ENCODE results near the gene SENP2. TPM values are rescaled to one million over a fixed set of nuclear protein-coding genes. Genes with fewer than 3 reads are reported as not detected.

SENP2 gene
- polyA plus RNA-seq, 1 experiment, result 9.9 TPM

DNA sequence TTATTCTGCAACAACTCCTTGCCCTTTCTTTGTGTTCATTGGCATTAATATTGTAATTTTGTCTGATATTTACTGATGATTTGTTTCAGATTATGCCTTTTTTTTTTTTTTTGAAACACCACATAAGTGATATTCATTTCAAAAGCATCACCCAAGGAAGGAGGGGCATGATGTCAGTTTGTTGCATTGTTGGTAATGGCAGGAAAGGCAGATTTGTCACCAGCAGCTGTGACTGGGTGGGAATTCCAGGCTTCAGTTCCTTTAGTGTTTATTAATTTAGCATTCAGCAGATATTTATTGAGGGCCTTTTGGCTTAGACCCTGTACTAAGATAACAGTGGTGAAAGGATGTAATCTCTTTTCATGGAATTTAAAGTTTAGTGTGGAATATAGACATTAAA is 19.5 kb downstream of the SENP2 start:
- POLR2A ChIA-PET, result no interaction called here
- CTCF ChIA-PET, result no interaction called here
- Histone ChIP-seq H3K36me3 (ENCODE audit: control insufficient read depth, insufficient read depth, low read length) (peaks cover 6% of the 10 kb centered on the region), H3K4me3 (ENCODE audit: low read depth, low read length) (no peak overlapping the region), H3K27me3 (ENCODE audit: control insufficient read depth, insufficient read depth, low read length) (no peaks in the 10 kb centered on the region)
- no peak for DNase-seq (ENCODE audit: low read depth)
- TF ChIP-seq CTCF (IDR thresholded peaks at IDR 0.05; ENCODE audit: insufficient read depth, low read depth, low read length), result no peak

DNA sequence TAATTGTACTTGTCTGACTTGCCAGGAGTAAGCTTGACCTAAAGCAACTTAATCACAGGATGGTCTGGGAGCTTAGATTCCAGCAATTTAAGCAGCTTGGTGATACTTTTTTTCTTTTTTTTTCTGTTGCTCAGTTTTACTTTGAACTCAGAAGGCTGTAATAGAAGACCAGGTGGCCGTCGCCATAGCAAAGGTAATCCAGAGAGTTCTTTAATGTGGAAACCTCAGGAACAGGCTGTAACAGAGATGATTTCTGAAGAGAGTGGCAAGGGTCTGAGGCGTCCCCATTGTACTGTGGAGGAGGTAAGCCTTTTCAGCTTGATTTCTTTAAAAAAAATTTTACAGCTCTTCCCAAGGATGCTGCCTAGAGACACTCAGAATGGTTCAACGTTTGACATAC is 20.1 kb downstream of the SENP2 start:
- no peak for TF ChIP-seq CTCF (IDR thresholded peaks at IDR 0.05; ENCODE audit: insufficient read depth, low read depth, low read length)
- Histone ChIP-seq H3K27me3 (ENCODE audit: control insufficient read depth, insufficient read depth, low read length) (no peaks in the 10 kb centered on the region), H3K36me3 (ENCODE audit: control insufficient read depth, insufficient read depth, low read length) (peaks cover 5% of the 10 kb centered on the region), H3K4me3 (ENCODE audit: low read depth, low read length) (no peak overlapping the region)
- CTCF ChIA-PET, result no interaction called here
- no peak for DNase-seq (ENCODE audit: low read depth)
- POLR2A ChIA-PET, result no interaction called here

GRCh38 chr3:185613016-185613415 is 26.9 kb downstream of the SENP2 start:
- Histone ChIP-seq H3K27me3 (ENCODE audit: control insufficient read depth, insufficient read depth, low read length) (no peaks in the 10 kb centered on the region), H3K36me3 (ENCODE audit: control insufficient read depth, insufficient read depth, low read length) (peaks cover 3% of the 10 kb centered on the region), H3K4me3 (ENCODE audit: low read depth, low read length) (no peak overlapping the region)
- CTCF ChIA-PET, result no interaction called here
- no peak for DNase-seq (ENCODE audit: low read depth)
- POLR2A ChIA-PET, result no interaction called here
- no peak for TF ChIP-seq CTCF (IDR thresholded peaks at IDR 0.05; ENCODE audit: insufficient read depth, low read depth, low read length)

DNA sequence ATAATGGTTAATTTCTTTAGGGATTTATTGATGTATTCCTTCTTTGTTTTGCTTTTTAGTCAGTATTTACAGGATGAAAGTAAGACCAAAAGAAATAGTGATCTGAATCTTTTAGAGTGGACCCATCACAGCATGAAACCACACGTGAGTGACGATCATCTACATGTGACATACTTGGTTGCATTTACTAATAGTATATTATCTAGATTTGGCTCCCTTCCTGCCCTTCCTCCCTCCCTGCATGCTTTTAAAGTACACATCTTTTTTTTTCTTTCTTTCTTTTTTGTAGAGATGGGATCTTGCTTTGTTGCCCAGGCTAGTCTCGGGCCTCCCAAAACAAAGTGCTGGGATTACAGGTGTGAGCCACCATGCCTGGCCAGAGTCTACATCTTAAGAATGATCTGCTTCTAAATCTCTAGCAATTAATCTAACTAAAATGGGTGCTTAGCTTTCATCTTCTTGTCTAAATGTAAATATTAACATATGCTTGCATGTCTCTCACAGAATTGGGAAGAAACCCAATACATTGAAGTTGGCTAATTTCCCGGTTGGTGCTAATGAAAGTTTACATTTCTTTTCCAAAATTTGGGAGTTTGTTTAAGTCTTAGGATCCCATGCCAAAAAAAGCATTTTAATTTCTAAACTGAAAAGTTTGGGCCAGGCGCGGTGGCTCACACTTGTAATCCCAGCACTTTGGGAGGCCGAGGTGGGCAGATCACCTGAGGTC is 38.0 kb downstream of the SENP2 start:
- CTCF ChIA-PET, result interaction anchor here (1.4 kb wide), 1 partner anchor 15 kb away, joined by 3 read pairs; no protein-coding TSS in a partner anchor
- POLR2A ChIA-PET, result no interaction called here
- DNase-seq (ENCODE audit: low read depth), result no peak

GRCh38 chr3:185625784-185626183 is 39.7 kb downstream of the SENP2 start:
- POLR2A ChIA-PET, result no interaction called here
- CTCF ChIA-PET, result no interaction called here
- no peaks in the 10 kb centered on the region for H3K27me3 ChIP-seq (ENCODE audit: control insufficient read depth, insufficient read depth, low read length)
- no peak for DNase-seq (ENCODE audit: low read depth)
- no peak overlapping the region for H3K4me3 ChIP-seq (ENCODE audit: low read depth, low read length)
- H3K36me3 ChIP-seq (ENCODE audit: control insufficient read depth, insufficient read depth, low read length), result peaks cover 3% of the 10 kb centered on the region; the same call in 1 of the 2 replicates
- no peak for TF ChIP-seq CTCF (IDR thresholded peaks at IDR 0.05; ENCODE audit: insufficient read depth, low read depth, low read length)

More for the DNA sequence above, 38.0 kb downstream of the SENP2 start:
- Histone ChIP-seq H3K4me3 (ENCODE audit: low read depth, low read length) (no peak overlapping the region), H3K27me3 (ENCODE audit: control insufficient read depth, insufficient read depth, low read length) (no peaks in the 10 kb centered on the region), H3K36me3 (ENCODE audit: control insufficient read depth, insufficient read depth, low read length) (peaks cover 3% of the 10 kb centered on the region)
- TF ChIP-seq CTCF (IDR thresholded peaks at IDR 0.05; ENCODE audit: insufficient read depth, low read depth, low read length), result no peak
